Mucosa of descending colon (tissue), 3 donors: Measurements from ENCODE around the gene VSIR. TPM values are rescaled to one million over a fixed set of nuclear protein-coding genes. Genes with fewer than 3 reads are reported as not detected.

Source experiments
- ATAC-seq: fragments of 200-7000 bp; cut with Tn5 transposase; one replicate; pipeline ENCODE4 v1.9.1; 2020; ENCODE audit warnings: mild to moderate bottlenecking, moderate library complexity
- DNase-seq, 3 donors: peaks; one replicate each; pipeline ENCODE4 v3.0.0-alpha.2; 2020
- H3K36me3 ChIP-seq: fragments of 200-600 bp; one replicate; pipeline ENCODE4 v1.8.0; 2021; ENCODE audit warnings: low read depth, mild to moderate bottlenecking
- H3K4me1 ChIP-seq: fragments of 200-600 bp; one replicate; pipeline ENCODE4 v1.8.0; 2021; ENCODE audit warnings: low read depth, mild to moderate bottlenecking
- H3K4me3 ChIP-seq: fragments of 200-600 bp; one replicate; pipeline ENCODE4 v1.8.0; 2021; ENCODE audit warnings: mild to moderate bottlenecking
- H3K9me3 ChIP-seq: fragments of 200-600 bp; one replicate; pipeline ENCODE4 v1.8.0; 2021; ENCODE audit warnings: mild to moderate bottlenecking
- CTCF ChIP-seq: fragments of 200-600 bp; IDR thresholded peaks from one replicate; pipeline ENCODE4 v1.8.0; 2022; ENCODE audit warnings: antibody characterized with exemption, mild to moderate bottlenecking
- intact Hi-C, 2 donors: fragments of 100-400 bp; cut with DNase I in 1 of 2; cut with micrococcal nuclease in 1 of 2; formaldehyde crosslinking; loops; one replicate each; pipeline versions ENCODE4 v1.11.0 to v1.11.1; 2022; cut with DNase I, micrococcal nuclease
- total RNA-seq, 3 donors: library from RNA; stranded (reverse); fragmentation: NEBNext Ultra II Directional in 2 of 3; extraction: Animal tissue kit (Norgen Biotek cat#: 25700) in 2 of 3; gene quantifications; one replicate each; pipeline versions ENCODE4 v1.2.1 to v1.2.4, GENCODE V29; 2021 to 2023
- donor health status: DM: no; HTN: no; CAD: no; lungs with moderate emphysema.
- donor health status: DM: no; HTN: no; CAD: no.
- donor health status: DM: no; HTN: yes; CAD: no.

Gene VSIR
- total RNA-seq, 3 donors from 2014 or later: 48.1 to 71.0 (median 60.7) TPM

- ATAC-seq: peak; percentile 57
Measured at GRCh38 chr10:71747551-71748523, 25.5 kb downstream of the VSIR start.

GRCh38 chr10:71747039-71747531 is 26.2 kb downstream of the VSIR start:
- H3K36me3 ChIP-seq: no peaks in the 10 kb centered on the region
- H3K4me1 ChIP-seq: peaks cover 39% of the 10 kb centered on the region
- no peaks in the 10 kb centered on the region for H3K9me3 ChIP-seq
- intact Hi-C loops: no loop called here
- ATAC-seq (peak; percentile 24), DNase-seq (peak in 2 of 3 donors; percentile 57 to 61)
- no peak for TF ChIP-seq CTCF
- no peak overlapping the region for H3K4me3 ChIP-seq

More at GRCh38 chr10:71747551-71748523, 25.5 kb downstream of the VSIR start:
- TF ChIP-seq CTCF: no peak
- Histone ChIP-seq H3K36me3 (no peaks in the 10 kb centered on the region), H3K9me3 (no peaks in the 10 kb centered on the region), H3K4me3 (no peak overlapping the region), H3K4me1 (peaks cover 45% of the 10 kb centered on the region)
- peak in 2 of 3 donors; percentile 69 to 79 for DNase-seq
- intact Hi-C loops: no loop called here

- no peak for TF ChIP-seq CTCF
- intact Hi-C loops: no loop called here
- no peaks in the 10 kb centered on the region for H3K9me3 ChIP-seq
- peak; percentile 51 for ATAC-seq
- DNase-seq: peak; percentile 67 to 71 (median 71)
- H3K4me3 ChIP-seq: no peak overlapping the region
- no peaks in the 10 kb centered on the region for H3K36me3 ChIP-seq
- H3K4me1 ChIP-seq: peaks cover 43% of the 10 kb centered on the region
Measured at GRCh38 chr10:71746344-71747037, 26.8 kb downstream of the VSIR start.

GRCh38 chr10:71745664-71746250 is 27.6 kb downstream of the VSIR start:
- no peak for TF ChIP-seq CTCF
- intact Hi-C loops: no loop called here
- H3K9me3 ChIP-seq: no peaks in the 10 kb centered on the region
- H3K4me3 ChIP-seq: no peak overlapping the region
- peaks cover 43% of the 10 kb centered on the region for H3K4me1 ChIP-seq
- no peaks in the 10 kb centered on the region for H3K36me3 ChIP-seq
- no peak for ATAC-seq
- peak in 1 of 3 donors; percentile 20 for DNase-seq

GRCh38 chr10:71744897-71745663 is 28.2 kb downstream of the VSIR start:
- no peak for TF ChIP-seq CTCF
- peaks cover 43% of the 10 kb centered on the region for H3K4me1 ChIP-seq
- intact Hi-C loops: no loop called here
- H3K9me3 ChIP-seq: no peaks in the 10 kb centered on the region
- no peak overlapping the region for H3K4me3 ChIP-seq
- H3K36me3 ChIP-seq: no peaks in the 10 kb centered on the region
- DNase-seq: peak in 2 of 3 donors; percentile 34 to 50
- no peak for ATAC-seq
